ENCODE results near the gene LZTR1. TPM values are rescaled to one million over a fixed set of nuclear protein-coding genes. Genes with fewer than 3 reads are reported as not detected.

The LZTR1 gene
- total and polyA plus RNA-seq, 2 donors from 2014 or later: 24.3 to 66.4 TPM

GRCh38 chr22:20953342-20953608 is 28.8 kb upstream of the LZTR1 start:
- no peak overlapping the region for H3K27ac ChIP-seq (ENCODE audit: low read depth in 2 of 2, low read length in 2 of 2)
- peaks cover 6 to 17% (median 9%) of the 10 kb centered on the region in 3 donors for H3K36me3 ChIP-seq (ENCODE audit: control insufficient read depth in 2 of 3, insufficient read depth in 3 of 3, low read length in 3 of 3)
- no peaks in the 10 kb centered on the region for H3K9me3 ChIP-seq (ENCODE audit: control insufficient read depth in 2 of 3, insufficient read depth in 1 of 3, low read length in 3 of 3)
- no peaks in the 10 kb centered on the region for H3K27me3 ChIP-seq (ENCODE audit: control insufficient read depth, insufficient read depth, low read length)
- TF ChIP-seq CTCF (IDR thresholded peaks at IDR 0.05; ENCODE audit: borderline replicate concordance, extremely low read depth, insufficient read depth): no peak
- H3K4me3 ChIP-seq (ENCODE audit: low read length in 3 of 3): no peak overlapping the region
- DNase-seq (no peak), FAIRE-seq (no peak)
- intact Hi-C loops (cut with DNase I): no loop called here
- H3K4me1 ChIP-seq (ENCODE audit: control insufficient read depth in 2 of 3, insufficient read depth in 2 of 3, low read depth in 1 of 3, low read length in 3 of 3): peaks cover 0 to 26% (median 23%) of the 10 kb centered on the region in 3 donors
- H3K9ac ChIP-seq (ENCODE audit: low read length in 3 of 3): no peak overlapping the region

GRCh38 chr22:20953668-20954500 is 28.2 kb upstream of the LZTR1 start:
- Histone ChIP-seq H3K9me3 (ENCODE audit: control insufficient read depth in 2 of 3, insufficient read depth in 1 of 3, low read length in 3 of 3) (no peaks in the 10 kb centered on the region), H3K27me3 (ENCODE audit: control insufficient read depth, insufficient read depth, low read length) (no peaks in the 10 kb centered on the region), H3K9ac (ENCODE audit: low read length in 3 of 3) (no peak overlapping the region), H3K4me1 (ENCODE audit: control insufficient read depth in 2 of 3, insufficient read depth in 2 of 3, low read depth in 1 of 3, low read length in 3 of 3) (peaks cover 0 to 23% (median 21%) of the 10 kb centered on the region in 3 donors), H3K27ac (ENCODE audit: low read depth in 2 of 2, low read length in 2 of 2) (no peak overlapping the region), H3K36me3 (ENCODE audit: control insufficient read depth in 2 of 3, insufficient read depth in 3 of 3, low read length in 3 of 3) (peaks cover 6 to 17% (median 9%) of the 10 kb centered on the region in 3 donors), H3K4me3 (ENCODE audit: low read length in 3 of 3) (no peak overlapping the region)
- TF ChIP-seq CTCF (IDR thresholded peaks at IDR 0.05; ENCODE audit: borderline replicate concordance, extremely low read depth, insufficient read depth): no peak
- no peak for FAIRE-seq
- no peak for DNase-seq
- intact Hi-C loops (cut with DNase I): no loop called here

GRCh38 chr22:20955548-20955947 is 26.5 kb upstream of the LZTR1 start:
- H3K9ac ChIP-seq (ENCODE audit: low read length in 3 of 3): no peak overlapping the region
- peaks cover 0 to 23% (median 19%) of the 10 kb centered on the region in 3 donors for H3K4me1 ChIP-seq (ENCODE audit: control insufficient read depth in 2 of 3, insufficient read depth in 2 of 3, low read depth in 1 of 3, low read length in 3 of 3)
- H3K27me3 ChIP-seq (ENCODE audit: control insufficient read depth, insufficient read depth, low read length): no peaks in the 10 kb centered on the region
- FAIRE-seq (no peak), DNase-seq (no peak)
- no peak for TF ChIP-seq CTCF (IDR thresholded peaks at IDR 0.05; ENCODE audit: borderline replicate concordance, extremely low read depth, insufficient read depth)
- no peak overlapping the region for H3K4me3 ChIP-seq (ENCODE audit: low read length in 3 of 3)
- H3K9me3 ChIP-seq (ENCODE audit: control insufficient read depth in 2 of 3, insufficient read depth in 1 of 3, low read length in 3 of 3): no peaks in the 10 kb centered on the region
- intact Hi-C loops (cut with DNase I): no loop called here
- H3K36me3 ChIP-seq (ENCODE audit: control insufficient read depth in 2 of 3, insufficient read depth in 3 of 3, low read length in 3 of 3): peaks cover 4 to 11% (median 9%) of the 10 kb centered on the region in 3 donors
- no peak overlapping the region for H3K27ac ChIP-seq (ENCODE audit: low read depth in 2 of 2, low read length in 2 of 2)

Measured in kidney (tissue), 14 donors.